WERI-Rb-1 (cell line): Measurements from ENCODE around the gene PLA2G2C.

Experiments used
- DNase-seq: peaks from one replicate; pipeline ENCODE4 v3.0.0-alpha.2; 2020
- H3K27ac ChIP-seq: fragments of 250-450 bp; sonication (Bioruptor Pico); 2 replicates; pipeline ENCODE4 v1.5.1; 2020; ENCODE audit warnings: mild to moderate bottlenecking, moderate library complexity
- H3K27me3 ChIP-seq: fragments of 250-450 bp; sonication (Bioruptor Pico); 2 replicates; pipeline ENCODE4 v1.5.1; 2021; ENCODE audit warnings: mild to moderate bottlenecking, low read depth, moderate library complexity; ENCODE audit not compliant: insufficient read depth, severe bottlenecking
- H3K36me3 ChIP-seq: fragments of 250-450 bp; sonication (Bioruptor Pico); 2 replicates; pipeline ENCODE4 v1.5.1; 2020; ENCODE audit warnings: mild to moderate bottlenecking, moderate library complexity
- H3K4me3 ChIP-seq: 2 replicates; pipeline ENCODE4 v1.5.1; 2011; ENCODE audit warnings: low read depth, mild to moderate bottlenecking, control low read depth, low read length
- H3K9me3 ChIP-seq: fragments of 250-450 bp; sonication (Bioruptor Pico); 2 replicates; pipeline ENCODE4 v1.5.1; 2021; ENCODE audit warnings: mild to moderate bottlenecking, moderate library complexity; ENCODE audit not compliant: severe bottlenecking
- TF ChIP-seq, protein P1 (sequence below): IDR thresholded peaks from 2 replicates; pipeline ENCODE4 v1.5.1; 2011; ENCODE audit warnings: low read depth, mild to moderate bottlenecking, control low read depth, inconsistent platforms, low read length

PLA2G2C gene

DNA sequence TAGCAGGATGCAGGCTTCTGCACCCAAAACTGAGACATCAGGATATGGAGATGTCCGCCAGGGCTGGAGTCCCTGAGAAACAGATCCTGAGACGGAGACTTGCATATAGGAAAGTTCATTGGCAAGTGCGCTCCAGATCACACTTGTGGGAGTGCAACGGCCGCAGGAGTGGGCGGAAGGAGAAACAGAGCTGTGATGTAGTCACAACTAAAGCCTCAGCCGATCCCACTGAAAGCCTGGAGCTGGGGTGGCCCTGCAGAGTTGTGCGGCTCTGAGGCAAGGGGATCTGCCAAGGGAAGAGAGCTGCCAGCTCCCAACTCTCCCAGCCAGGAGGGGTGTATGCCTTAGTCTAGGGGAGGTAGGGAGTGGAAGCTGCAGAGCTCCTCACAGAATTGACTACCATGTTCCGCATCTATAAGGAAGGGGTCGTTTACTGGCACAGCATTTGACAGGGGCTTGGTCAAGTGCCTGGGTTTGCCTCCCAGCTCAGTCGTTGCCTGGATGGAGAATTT lies 42.1 kb upstream of the PLA2G2C start:
- no peak overlapping the region for H3K27ac ChIP-seq
- no peak for DNase-seq
- H3K27me3 ChIP-seq = peaks cover 28% of the 10 kb centered on the region
- H3K9me3 ChIP-seq = no peaks in the 10 kb centered on the region
- TF ChIP-seq, protein P1, sequence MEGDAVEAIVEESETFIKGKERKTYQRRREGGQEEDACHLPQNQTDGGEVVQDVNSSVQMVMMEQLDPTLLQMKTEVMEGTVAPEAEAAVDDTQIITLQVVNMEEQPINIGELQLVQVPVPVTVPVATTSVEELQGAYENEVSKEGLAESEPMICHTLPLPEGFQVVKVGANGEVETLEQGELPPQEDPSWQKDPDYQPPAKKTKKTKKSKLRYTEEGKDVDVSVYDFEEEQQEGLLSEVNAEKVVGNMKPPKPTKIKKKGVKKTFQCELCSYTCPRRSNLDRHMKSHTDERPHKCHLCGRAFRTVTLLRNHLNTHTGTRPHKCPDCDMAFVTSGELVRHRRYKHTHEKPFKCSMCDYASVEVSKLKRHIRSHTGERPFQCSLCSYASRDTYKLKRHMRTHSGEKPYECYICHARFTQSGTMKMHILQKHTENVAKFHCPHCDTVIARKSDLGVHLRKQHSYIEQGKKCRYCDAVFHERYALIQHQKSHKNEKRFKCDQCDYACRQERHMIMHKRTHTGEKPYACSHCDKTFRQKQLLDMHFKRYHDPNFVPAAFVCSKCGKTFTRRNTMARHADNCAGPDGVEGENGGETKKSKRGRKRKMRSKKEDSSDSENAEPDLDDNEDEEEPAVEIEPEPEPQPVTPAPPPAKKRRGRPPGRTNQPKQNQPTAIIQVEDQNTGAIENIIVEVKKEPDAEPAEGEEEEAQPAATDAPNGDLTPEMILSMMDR = no peak
- no peaks in the 10 kb centered on the region for H3K36me3 ChIP-seq
- no peak overlapping the region for H3K4me3 ChIP-seq

DNA sequence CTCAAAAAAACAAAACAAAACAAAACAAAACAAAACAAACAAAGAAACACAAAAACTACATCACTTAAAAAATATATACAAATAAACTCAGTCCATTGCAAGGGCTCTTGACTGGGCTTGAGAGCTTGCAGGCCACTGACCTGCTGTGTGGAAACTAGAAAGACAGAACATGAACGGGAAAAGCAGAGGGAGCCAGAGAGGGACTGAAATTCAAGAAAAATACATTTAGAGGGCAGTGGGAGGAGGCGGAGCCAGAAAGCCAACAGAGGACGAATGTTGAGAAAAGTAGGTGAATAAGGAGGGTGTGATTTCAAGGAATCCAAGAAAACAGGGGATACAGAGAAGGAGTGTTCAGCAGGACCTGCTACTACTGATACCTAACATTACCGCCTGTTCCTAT lies 41.4 kb upstream of the PLA2G2C start:
- no peak for DNase-seq
- no peaks in the 10 kb centered on the region for H3K9me3 ChIP-seq
- H3K27ac ChIP-seq = no peak overlapping the region
- TF ChIP-seq, protein P1 = no peak
- no peak overlapping the region for H3K4me3 ChIP-seq
- peaks cover 33% of the 10 kb centered on the region for H3K27me3 ChIP-seq
- no peaks in the 10 kb centered on the region for H3K36me3 ChIP-seq

DNA sequence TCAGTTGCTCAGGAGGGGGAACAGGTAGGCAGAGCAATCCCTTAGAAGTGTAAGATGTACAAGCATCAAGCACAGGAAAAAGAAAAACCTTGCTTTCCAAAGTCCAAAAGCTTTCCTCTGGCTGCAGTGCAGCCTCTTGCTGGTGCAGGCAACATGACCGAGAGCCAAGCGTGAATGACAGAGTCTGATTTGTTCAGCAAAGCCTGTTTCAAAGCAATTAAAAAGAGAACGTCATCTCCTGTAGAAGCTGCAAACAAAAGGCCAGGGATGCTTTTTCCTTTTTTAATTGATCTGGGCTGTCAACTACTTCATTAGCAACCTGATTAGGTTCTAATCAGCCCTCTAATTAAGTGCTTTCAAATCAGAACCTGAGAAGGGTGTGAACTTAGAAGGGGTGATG lies 38.2 kb upstream of the PLA2G2C start:
- TF ChIP-seq, protein P1 = no peak
- no peak for DNase-seq
- Histone ChIP-seq H3K27me3 (peaks cover 64% of the 10 kb centered on the region), H3K4me3 (no peak overlapping the region), H3K36me3 (no peaks in the 10 kb centered on the region), H3K9me3 (no peaks in the 10 kb centered on the region), H3K27ac (no peak overlapping the region)

DNA sequence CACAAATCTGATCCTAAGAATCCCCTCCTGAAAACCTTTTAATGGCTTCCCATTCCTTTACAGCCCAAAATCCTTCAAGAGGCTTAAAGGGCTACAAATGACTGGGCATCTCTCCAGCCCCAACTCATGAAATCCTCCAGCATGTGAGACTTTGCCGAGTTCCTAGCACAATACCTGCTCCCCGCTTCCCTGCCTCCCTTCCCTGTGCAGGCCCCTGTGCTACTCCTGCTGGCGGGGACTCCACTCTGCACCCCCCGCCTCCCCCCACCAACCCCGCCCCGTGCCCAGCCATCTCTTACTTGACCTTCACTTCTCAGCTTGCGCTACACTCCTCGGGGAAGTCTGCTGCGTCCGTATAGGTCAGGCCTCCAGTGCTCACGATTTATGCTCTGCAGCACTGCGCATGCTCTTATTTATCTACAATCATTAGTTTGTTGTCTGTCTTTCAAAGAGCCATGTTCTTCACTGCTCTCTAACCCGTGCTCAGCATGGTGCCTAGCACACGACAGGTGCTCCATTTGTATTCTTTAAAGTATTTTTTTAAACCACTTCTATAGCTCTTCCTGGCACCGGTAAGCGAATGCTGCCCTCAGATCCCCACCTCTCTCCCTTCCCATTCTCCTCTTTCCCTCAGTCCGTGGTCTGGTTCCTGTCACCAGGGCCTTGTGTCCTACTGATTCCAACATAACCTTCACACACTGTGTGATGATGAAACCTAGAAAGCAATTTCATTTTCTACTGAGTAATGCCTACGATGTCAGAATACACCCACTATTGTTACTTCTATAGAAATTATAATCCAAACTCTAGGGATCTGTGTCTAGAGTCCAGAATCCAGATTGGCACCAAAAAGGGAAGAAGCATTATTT lies 37.5 kb upstream of the PLA2G2C start:
- H3K4me3 ChIP-seq = no peak overlapping the region
- TF ChIP-seq, protein P1 = no peak
- H3K27me3 ChIP-seq = peaks cover 66% of the 10 kb centered on the region
- no peak for DNase-seq
- no peaks in the 10 kb centered on the region for H3K9me3 ChIP-seq
- H3K27ac ChIP-seq = no peak overlapping the region
- no peaks in the 10 kb centered on the region for H3K36me3 ChIP-seq

DNA sequence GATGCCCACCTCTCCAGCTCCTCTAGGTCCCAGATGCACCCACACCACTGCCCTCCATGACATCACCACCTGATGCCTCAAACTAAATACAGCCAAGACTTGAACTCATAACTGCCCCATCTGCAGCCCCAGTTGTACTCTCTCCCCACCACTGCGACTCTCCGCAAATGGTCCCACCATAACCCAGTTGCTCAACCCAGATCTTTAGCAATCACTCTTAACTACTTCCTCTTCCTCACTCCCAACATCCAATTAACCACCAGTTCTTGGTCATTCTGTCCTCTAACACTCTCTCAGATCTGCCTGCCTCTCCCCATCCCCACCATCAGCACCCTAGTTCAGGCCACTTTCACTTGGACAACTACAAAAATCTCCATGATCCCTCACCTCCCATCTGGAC lies 36.8 kb upstream of the PLA2G2C start:
- Histone ChIP-seq H3K9me3 (no peaks in the 10 kb centered on the region), H3K27ac (no peak overlapping the region), H3K4me3 (no peak overlapping the region), H3K36me3 (no peaks in the 10 kb centered on the region), H3K27me3 (peaks cover 73% of the 10 kb centered on the region)
- TF ChIP-seq, protein P1 = no peak
- DNase-seq = no peak
